HG02571 (cell line): ENCODE results near the gene EGF.

Experiments used
- ATAC-seq: cut with Tn5 transposase; IDR thresholded peaks from one replicate; pipeline ENCODE4 v1.9.1; 2021; ENCODE audit warnings: mild to moderate bottlenecking, moderate library complexity; ENCODE audit not compliant: unreplicated experiment

The EGF gene

GRCh38 chr4:109957227-109957626, 44.5 kb downstream of the EGF start:
- no peak for ATAC-seq

DNA sequence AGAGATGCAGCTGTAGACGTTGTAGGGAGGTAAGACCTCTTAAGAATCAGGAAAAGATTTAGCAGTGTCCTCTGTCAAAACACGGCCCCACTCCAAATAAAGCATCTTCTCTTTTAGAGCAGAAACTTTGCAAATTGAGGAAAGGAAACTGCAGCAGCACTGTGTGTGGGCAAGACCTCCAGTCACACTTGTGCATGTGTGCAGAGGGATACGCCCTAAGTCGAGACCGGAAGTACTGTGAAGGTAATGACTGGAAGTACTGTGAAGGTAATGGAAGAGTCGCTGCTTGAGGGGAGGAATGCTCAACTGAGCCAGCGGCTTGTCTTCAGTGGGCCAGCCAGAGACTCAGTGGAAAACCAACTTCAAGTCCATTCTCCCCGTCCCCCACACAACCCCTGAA, 46.5 kb downstream of the EGF start:
- ATAC-seq, result no peak

DNA sequence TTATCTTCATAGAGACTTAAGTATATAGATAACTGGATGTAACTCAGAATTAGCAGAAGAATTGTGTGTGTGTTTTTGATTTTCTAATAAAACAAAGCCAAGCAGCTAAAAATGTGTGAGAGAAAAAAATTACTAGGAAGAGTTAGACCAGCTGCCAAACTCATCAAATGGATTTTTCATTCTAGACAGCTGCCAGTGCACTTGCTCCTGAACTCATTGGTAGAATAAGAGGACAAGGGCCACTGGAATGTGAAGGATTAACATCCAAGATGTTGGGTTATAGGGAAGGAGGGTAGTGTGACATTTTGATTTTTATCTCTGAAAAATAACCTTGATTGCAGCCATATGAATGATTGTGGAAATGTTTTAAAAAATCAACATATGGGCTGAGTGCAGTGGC, 49.7 kb downstream of the EGF start:
- no peak for ATAC-seq

GRCh38 chr4:109966891-109967481, 54.3 kb downstream of the EGF start:
- no peak for ATAC-seq

DNA sequence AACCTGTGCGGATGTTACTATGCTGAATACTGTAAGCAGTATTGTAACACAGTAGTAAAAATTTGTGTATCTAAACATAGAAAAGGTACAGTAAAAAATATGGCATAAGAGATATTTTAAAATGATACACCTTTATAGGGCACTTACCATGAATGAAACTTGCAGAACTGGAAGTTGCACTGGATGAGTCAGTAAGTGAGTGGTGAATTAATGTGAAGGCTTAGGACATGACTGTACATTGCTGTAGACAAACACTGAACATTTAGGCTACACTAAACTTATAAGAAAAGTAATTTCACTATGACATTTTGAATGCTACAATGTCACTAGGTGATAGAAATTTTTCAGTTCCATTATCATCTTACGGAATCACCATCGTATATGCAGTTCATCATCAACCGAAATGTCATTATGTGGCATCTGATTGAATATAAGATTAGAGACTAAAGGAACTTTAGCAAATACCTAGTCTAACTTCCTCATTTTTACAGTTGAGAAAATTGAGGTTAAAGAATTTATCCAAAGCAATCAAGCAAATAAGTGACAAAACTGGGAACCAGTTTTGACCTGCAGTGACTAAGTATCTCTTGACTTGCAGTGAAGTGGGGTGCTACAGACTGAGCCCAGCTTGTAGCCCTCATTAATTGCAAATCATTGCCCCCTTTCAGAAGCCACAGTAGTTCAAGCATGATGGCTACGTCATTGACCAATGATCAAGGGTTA, 55.3 kb downstream of the EGF start:
- ATAC-seq, result no peak

DNA sequence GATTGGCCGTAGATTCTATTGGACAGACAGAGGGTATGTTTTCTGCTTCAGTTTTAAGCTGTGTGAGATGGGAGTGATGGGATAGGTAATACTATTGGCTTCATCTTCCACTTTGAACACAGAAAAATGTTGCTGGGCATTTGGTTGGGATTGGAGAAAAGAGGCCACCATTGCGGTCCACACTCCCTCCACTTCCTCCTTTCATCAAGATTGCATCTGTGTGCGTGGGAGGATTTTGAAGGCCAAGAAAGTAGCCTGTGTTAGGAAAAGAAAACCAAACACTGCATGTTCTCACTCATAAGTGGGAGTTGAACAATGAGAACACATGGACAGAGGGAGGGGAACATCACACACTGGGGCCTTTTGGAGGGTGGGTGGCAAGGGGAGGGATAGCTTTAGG, 56.4 kb downstream of the EGF start:
- no peak for ATAC-seq

DNA sequence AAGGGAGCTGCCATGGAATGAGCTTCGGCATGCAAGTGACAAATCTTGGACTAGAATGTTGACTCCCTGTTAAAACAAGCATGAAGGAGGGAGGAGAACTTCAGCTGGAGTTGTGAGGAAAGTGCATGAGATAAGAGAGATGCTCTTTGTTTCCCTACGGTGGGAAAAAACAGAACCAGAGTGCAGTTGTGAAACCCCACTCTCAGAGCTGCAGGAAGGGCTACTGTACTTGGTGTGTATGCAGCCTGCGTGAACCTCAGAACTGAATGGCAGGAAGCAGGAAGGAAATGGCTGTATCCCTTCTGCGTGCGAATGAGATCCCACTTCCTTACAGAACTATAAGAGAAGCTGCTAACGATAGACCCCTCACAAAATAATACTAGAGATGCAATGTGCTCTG, 57.2 kb downstream of the EGF start:
- ATAC-seq, result no peak

DNA sequence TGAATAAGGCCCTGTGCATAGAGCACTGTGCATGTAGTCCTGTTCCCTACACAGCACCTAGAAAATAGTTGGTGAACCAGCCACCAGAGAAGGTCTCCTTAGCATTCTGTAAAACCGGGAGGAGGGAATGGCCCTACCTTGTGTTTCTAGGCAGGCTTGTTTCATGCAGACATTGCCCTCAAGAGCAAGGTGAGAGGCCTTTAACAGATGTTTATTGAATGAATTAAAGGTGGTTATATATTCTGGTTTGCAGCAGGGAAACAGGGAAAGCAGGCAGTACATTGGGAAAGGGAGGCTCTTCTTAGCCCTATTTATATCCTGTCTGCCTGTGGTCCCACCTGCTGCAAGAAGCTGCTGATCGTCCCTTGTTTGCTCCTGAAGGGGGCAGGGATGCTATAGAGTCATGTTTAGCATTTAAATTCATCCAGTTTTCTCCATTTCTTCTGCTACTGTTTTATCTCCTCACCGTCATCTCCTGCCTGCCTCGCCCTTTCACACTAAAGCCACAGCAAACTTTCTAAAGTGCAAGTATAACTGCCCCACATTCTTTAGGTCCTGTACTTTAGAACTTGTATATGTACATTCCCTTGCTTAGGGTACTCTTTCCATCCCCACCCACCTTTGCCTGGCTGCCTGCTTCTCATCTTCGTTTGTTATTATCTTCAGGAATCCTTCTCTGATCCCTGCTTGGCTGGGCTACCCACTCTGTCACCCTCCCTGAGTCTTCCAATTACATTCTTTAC, 60.3 kb downstream of the EGF start:
- ATAC-seq, result no peak

DNA sequence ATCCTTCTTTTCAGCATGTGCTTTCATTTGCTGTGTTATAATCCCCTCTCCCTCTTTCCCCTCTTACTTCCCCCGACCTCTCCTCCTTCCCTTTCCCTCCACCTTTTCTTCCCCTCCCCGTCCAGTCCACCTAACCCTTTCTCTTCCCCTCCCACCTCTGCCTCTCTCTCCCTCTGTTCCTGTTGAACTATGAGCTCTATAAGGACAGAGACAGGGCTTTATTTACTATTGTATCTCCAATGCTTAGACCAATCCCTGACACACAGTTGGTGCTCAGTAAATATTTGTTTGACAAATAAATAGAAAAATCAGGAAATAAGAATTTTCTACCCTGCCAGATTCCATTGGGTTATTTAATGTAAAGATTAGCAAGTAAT, 60.8 kb downstream of the EGF start:
- ATAC-seq, result no peak

DNA sequence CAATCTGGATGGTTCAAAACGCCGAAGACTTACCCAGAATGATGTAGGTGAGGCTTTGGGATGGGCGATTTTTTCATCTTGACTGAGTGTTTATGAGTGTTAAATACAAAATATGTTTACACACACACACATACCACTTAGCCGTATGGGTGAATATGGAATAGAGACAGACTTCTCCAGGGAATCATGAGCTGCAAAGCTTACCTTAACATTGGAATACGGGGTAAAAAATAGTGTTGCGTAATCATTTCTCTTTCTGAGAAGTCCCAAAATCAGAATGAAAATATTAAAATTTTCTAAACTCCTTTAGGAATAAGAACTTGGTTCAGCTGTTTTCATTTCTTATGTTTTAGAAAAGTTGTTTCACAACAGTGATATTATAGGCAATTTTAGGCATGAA, 63.5 kb downstream of the EGF start:
- no peak for ATAC-seq

DNA sequence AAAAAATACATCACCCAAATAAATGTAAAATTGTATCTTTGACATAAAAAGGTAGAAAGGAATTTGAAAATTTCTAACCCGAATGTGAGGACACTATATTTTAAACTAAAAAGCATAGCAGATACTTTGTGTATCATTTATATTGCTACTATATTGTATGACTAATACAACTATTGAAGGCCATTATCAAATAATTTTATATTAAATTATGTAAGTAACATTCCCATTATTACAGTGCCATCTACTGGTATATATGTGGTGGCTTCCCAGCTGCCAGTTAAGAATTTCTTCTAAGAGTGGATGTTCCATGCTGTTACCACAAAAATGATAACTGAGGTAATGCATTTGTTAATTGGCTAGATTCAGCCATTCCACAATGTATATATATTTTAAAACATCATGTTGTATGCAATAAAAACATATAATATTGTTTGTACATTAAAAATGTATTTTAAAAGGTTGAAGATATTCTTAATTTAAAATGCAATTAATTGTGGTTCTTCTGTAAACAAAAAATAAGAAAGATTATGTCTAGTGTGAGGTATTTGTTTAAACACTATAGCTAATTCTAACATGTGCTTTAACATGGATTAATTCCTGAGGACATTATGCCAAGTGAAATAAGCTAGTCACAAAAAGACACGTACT, 65.3 kb downstream of the EGF start:
- no peak for ATAC-seq

DNA sequence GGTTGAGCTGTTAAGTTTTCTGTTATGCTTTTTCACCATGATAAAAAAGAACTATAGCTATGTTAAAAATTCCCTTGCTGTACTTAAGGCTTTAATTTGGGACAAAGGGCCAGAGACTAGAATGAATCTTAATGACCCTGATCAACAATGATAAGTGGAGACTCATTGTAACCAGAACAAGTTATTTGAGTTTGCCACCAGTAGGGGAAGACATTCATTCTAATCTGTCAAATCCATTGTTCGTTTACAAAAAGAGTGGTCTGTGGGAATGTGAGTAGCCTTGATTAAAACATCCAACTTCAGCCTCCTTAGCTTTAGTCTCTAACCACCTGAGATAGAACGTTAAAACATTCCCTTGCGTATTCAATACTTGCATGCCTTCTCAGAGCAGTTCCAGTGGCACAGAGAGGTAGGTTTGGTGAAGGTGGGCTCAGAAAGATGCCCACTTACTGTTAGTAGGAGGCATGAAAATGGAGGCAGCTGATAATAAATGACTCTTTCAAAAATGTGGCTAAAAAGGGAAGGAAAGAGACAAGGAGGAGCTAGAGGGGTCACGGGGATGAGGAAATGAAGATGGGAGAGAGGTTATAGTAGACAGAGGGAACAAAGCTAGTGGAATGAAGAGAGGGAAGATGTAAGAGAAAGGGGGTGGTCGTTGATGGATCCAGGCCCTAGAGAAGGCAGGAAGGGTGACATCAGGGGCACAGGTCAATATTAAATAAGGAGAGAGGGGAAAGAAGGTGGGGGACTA, 66.2 kb downstream of the EGF start:
- ATAC-seq, result no peak

DNA sequence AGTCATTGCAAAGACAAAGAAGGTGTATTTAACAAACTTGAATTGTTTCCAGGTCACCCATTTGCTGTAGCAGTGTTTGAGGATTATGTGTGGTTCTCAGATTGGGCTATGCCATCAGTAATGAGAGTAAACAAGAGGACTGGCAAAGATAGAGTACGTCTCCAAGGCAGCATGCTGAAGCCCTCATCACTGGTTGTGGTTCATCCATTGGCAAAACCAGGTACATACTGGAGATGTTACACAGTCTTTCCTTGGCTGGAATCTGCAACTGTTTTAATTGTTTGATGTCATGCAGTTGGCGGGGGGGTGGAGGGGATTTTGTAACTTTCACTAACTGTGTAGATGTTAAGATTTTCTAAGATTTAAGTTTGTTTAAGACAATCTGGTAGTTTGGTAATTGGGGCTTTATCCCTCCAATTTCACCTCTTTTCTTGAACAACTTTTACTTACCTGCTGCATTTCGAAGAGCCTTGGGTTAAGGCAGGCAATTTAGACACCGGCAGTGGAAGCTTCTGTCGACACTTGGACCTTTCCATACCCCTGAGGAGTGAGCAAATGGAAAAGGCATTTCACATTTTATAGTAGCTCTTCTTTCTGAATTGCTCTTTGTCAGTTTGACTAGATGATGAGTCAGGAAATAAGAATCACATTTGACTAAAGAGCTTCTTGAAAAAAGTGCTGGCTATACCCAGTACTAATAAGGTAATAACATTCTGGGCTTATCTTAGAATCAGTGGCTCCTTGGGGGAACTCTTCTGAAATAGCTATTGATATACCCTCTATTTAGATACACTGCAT, 67.4 kb downstream of the EGF start:
- no peak for ATAC-seq

DNA sequence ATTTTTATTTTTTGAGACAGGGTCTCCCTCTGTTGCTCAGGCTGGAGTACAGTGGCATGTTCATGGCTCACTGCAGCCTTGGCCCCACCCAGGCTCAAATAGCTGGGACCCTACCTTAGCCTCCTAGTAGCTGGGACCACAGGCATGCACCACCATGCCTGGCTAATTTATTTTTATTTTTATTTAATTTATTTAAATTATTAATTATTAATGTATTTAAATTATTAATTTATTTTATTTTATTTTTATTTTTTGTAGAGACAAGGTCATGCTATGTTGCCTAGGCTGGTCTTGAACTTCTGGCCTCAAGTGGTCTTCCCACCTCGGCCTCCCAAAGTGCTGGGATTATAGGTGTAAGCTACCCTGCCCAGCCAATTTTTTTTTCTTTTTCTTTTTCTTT, 69.3 kb downstream of the EGF start:
- no peak for ATAC-seq

DNA sequence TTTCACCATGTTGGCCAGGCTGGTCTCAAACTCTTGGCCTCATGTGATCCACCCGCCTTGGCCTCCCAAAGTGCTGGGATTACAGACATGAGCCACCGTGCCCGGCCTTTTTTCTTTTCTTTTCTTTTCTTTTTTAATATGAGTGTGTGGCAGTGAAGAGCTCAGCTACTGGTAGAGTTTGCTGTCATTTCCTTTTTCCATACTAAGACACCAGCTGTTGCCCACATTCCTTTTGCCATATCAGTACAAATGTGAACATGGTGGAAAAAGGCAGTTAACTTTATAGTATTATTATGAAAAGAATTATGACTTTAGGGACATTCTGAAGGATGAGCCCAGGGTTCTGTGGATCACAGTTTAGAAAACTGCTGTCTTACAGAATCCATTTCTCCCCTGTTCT, 69.8 kb downstream of the EGF start:
- no peak for ATAC-seq

- ATAC-seq, result no peak
Observed at GRCh38 chr4:109985993-109986974, 73.6 kb downstream of the EGF start.

DNA sequence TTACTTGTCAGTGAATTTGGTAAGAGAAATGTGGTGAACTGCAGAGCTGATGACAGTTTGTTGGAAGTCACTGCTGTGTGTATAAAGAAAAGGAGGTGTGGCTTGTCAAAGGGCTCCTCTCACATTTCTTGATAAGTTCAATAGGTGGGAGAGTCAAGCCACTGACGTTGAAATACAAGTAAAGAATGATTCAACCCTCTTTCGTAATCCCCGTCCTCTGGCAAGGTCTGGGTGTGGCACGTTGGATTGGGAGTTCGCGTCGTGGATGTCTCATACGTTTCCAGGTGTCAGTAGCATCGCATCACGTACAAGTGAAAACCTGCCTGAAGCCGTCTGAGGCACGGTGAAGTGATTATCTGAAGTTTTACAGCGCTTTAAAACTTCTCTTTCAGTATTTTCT, 76.4 kb downstream of the EGF start:
- ATAC-seq, result no peak

- no peak for ATAC-seq
Observed at GRCh38 chr4:109989618-109990017, 76.9 kb downstream of the EGF start.
